Occipital lobe (tissue), 2 donors: ENCODE data around the gene ISL2. TPM values are rescaled to one million over a fixed set of nuclear protein-coding genes. Genes with fewer than 3 reads are reported as not detected.

Source experiments
- DNase-seq: peaks from one replicate; lab custom pipeline; 2025; lab: John Stamatoyannopoulos, UW
- total RNA-seq: library from RNA; depleted of rRNA; stranded (reverse); fragments of >200 nt; gene quantifications from one replicate; pipeline ENCODE4 v1.2.3, GENCODE V29; 2014

The ISL2 gene
- total RNA-seq, 1 donor from 2014 or later = not detected

GRCh38 chr15:76327191-76328105 lies 9.1 kb upstream of the ISL2 start:
- DNase-seq = no peak

DNA sequence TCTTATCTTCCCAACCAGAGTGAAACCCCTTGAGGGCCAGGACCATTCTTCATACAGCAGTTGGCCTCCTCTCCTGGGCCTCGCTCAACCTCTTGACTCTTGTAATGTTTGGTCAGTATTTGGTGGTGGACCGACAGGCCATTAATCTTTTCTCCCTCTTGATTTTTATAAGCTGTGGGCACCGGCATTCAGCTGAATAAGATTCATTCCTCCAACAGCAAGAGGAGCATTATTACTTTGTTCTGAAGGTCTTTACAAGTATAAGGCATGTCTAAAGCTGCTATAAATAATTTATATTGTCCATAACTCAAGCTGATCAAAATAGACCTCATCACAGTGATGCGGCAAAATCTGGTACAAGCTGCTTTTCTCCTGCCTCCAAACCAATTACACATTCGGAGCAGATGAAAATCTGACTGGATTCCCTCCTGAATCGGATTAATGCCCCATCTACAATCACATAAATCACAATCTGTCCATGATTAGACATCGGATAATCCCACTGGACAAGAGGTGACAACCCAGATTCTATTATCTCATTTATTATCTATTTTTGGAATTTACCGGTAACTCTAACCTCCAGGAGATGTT lies 8.4 kb upstream of the ISL2 start:
- no peak for DNase-seq

DNA sequence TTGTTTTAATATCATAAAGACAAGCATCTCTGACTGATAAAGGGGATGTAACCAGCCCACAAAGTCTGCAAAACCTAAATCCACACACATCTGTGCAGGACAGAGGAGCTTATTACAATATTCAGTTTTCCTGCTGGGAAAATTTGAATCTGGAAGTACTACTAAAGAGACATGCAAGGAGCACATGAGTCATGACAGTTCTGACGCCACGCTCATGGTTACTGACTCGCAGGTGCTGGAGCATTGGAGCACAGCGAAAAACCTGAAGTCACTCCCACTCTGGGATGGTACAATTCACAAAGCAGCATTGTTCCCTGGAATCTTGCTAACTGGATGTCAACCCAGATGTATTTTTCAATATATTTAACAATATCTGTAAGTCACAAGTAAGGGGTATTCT lies 7.6 kb upstream of the ISL2 start:
- DNase-seq = no peak

- DNase-seq = no peak
Measured at GRCh38 chr15:76330080-76330680, 6.4 kb upstream of the ISL2 start.

- no peak for DNase-seq
Measured at GRCh38 chr15:76332796-76333195, 3.8 kb upstream of the ISL2 start.

GRCh38 chr15:76333309-76333708 lies 3.3 kb upstream of the ISL2 start:
- DNase-seq = no peak

DNA sequence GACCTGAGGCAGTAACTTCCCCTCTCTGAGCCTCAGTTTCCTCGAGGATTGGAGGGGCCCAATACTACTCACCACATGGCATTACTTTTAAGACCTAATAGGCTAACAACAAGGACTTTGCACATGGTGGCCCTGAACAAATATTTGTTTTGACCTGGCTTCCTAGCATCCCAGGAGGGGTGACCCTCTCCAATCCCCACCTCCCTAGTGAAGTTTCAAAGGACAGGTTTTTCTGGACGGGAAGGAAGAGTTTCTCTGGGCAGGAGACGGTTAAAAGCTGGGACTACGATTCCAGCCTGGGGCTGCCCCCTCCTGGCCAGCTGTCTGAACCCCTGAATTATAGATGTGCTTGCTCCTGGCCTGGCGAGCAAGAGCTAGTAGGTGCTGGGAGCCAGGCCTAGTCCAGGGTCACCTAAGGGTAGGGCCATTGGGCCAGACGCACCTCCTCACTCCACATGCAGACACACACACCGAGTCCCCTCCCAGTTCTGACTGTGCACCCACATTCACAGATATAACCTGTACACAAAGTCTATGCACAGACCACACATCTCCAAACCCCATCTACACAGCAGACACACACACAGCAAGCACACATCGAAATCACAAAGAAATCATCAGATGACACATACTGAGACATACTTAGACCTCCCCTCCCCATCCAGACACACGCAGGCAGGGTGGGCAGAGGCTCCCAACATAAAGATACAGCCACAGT lies 2.7 kb upstream of the ISL2 start:
- no peak for DNase-seq

DNA sequence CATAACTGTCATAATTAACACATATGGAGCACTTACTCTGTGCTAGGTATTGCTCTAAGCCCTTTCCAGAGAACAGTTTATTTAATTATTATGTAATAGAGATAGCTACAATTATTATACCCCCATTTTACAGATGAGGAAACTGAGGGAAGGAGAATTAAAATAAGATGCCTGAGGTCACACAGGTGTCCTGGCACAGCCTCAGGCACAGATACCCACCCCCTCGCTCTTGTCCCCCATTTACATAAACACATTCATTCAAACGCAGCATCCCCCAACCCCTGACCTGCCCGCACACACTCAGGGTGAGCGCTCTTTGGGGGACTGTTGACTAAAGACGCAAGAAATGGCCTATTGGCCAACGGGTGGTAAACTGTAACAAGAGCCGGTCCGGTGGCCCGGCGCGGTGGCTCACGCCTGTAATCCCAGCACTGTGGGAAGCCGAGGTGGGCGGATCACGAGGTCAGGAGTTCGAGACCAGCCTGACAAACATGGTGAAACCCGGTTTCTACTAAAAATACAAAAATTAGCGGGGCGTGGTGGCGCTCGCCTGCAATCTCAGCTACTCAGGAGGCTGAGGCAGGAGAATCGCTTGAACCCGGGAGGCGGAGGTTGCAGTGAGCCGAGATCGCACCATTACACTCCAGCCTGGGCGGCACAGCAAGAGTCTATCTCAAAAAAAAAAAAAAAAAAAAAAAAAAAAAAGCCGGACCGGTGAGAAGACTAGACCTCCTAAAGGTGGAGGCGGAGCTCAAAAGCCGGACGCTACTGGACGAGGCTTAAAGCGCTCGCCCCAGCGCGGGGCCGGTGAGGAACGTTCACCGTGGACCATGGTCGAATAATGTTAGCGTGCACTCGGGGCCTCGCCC lies 1.9 kb upstream of the ISL2 start:
- DNase-seq = no peak

DNA sequence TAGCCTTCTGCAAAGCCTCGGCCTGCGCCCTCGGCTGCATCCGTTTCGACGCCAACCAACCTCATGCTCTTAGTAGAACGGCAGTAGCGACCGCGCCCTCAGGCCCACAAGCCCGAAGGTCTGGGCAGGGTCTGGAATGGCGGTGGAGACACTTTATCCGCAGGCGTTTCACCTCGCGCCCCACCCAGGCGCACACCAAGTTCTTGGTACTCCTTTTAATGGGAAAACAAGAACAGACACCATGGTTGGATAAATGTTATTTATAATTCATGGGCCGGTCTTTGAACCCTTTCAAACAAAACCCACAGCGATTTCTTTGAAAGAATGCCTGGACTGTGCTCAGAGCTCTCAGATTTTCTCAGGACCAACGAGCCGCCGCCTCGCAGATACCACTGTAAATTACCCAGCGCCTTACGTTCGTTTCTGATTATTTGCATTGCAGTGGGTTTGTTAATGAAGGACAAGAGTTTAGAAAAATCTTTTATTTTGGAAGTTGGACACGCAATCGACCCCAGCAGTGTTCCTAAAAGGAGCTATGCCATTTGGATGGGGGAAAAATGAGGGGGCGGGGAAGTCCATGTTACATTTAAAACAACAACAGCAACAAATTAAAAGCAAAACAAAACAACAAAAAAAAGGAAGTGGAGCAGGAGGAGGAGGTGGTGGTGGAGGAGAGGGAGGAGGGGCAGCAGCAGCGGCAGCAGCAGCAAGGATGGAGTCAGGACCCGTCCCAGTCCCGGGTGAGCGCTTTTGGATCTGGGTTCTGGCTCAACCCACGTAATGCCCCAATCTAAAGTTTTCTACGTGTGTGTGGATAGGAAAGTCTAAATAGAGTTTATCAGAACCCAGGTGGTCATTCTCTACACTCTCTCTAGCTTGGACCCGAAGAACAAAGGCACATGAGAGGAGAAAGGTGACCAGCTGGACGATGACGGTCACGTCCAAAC lies 993 bp upstream of the ISL2 start:
- DNase-seq = no peak

DNA sequence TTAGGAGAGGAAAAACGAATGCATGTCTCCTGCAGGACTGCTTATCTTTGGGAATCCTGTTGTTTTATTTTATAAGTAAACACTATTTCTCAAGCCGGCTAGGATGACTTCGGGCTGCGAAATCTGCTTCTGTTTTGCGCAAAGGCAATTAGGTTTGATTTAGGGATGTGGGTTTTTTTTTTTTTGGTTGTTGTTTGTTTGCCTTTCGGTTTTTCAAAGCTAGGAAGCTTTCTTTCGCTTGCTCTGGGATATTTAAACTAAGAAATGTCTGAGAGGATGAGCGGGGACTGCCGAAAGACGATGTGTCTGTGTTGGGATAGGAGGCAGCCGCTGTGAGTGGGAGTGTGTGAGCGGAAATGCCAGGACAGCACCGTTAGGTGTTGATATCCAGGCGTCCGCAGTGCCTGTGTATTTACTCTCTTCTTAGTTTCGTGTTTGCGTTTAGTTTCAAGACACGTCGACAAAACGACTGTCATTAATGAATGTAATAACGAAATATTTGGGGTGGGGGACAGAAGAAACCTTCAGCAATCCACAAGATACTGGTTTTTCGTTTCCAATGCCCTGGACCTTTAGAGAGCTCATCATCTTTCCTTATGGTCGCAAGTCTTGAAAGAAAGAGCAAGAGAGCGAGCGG lies 604 bp downstream of the ISL2 start:
- DNase-seq = no peak

GRCh38 chr15:76337696-76338485 lies 1.3 kb downstream of the ISL2 start:
- DNase-seq = no peak

- no peak for DNase-seq
Measured at GRCh38 chr15:76338486-76339304, 2.1 kb downstream of the ISL2 start.

GRCh38 chr15:76339305-76340197 lies 3.0 kb downstream of the ISL2 start:
- DNase-seq = no peak

DNA sequence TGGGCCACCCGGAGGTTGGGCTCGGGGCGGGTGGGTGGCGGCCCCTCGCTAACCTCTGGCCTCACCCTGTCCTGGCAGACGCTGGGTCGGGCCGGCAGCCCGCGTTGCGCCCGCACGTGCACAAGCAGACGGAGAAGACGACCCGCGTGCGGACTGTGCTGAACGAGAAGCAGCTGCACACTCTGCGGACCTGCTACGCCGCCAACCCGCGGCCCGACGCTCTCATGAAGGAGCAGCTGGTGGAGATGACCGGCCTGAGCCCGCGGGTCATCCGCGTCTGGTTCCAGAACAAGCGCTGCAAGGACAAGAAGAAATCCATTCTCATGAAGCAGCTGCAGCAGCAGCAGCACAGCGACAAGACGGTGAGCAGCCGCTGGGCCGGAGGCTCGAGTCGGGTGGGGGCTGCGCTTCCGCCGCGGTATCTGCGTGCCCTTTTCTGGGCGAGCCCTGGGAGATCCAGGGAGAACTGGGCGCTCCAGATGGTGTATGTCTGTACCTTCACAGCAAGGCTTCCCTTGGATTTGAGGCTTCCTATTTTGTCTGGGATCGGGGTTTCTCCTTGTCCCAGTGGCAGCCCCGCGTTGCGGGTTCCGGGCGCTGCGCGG lies 3.7 kb downstream of the ISL2 start:
- DNase-seq = no peak

GRCh38 chr15:76340803-76341365 lies 4.3 kb downstream of the ISL2 start:
- no peak for DNase-seq
